Mucosa of stomach (tissue), 1 donor: ENCODE measurements around the gene MSLN.

Source experiments
- H3K27me3 ChIP-seq: one replicate; pipeline ENCODE4 v1.7.0; 2013; ENCODE audit warnings: mild to moderate bottlenecking, low read length; ENCODE audit not compliant: control insufficient read depth, insufficient read depth
- H3K36me3 ChIP-seq: one replicate; pipeline ENCODE4 v1.7.0; 2013; ENCODE audit warnings: low read length; ENCODE audit not compliant: control insufficient read depth, insufficient read depth
- H3K4me1 ChIP-seq: one replicate; pipeline ENCODE4 v1.7.0; 2013; ENCODE audit warnings: mild to moderate bottlenecking, low read length; ENCODE audit not compliant: control insufficient read depth, insufficient read depth
- H3K4me3 ChIP-seq: one replicate; pipeline ENCODE4 v1.7.0; 2013; ENCODE audit warnings: low read length
- H3K9ac ChIP-seq: one replicate; pipeline ENCODE4 v1.7.0; 2013; ENCODE audit warnings: mild to moderate bottlenecking, low read length, moderate library complexity
- H3K9me3 ChIP-seq: one replicate; pipeline ENCODE4 v1.7.0; 2013; ENCODE audit warnings: mild to moderate bottlenecking, low read length, moderate library complexity; ENCODE audit not compliant: control insufficient read depth
- donor health status: Pancreatic carcinoma.

Gene MSLN

GRCh38 chr16:759110-759910 is 1.2 kb upstream of the MSLN start:
- H3K4me1 ChIP-seq, result peaks cover 32% of the 10 kb centered on the region
- H3K27me3 ChIP-seq, result peaks cover 8% of the 10 kb centered on the region
- H3K9me3 ChIP-seq, result no peaks in the 10 kb centered on the region
- H3K36me3 ChIP-seq, result no peaks in the 10 kb centered on the region
- no peak overlapping the region for H3K4me3 ChIP-seq
- no peak overlapping the region for H3K9ac ChIP-seq

- Histone ChIP-seq H3K4me1 (peaks cover 32% of the 10 kb centered on the region), H3K9ac (no peak overlapping the region), H3K36me3 (no peaks in the 10 kb centered on the region), H3K27me3 (peaks cover 8% of the 10 kb centered on the region), H3K4me3 (no peak overlapping the region), H3K9me3 (no peaks in the 10 kb centered on the region)
These were observed 469 bp upstream of the MSLN start for GRCh38 chr16:760065-760464.

GRCh38 chr16:761625-762513 is 1.3 kb downstream of the MSLN start:
- Histone ChIP-seq H3K36me3 (no peaks in the 10 kb centered on the region), H3K9me3 (no peaks in the 10 kb centered on the region), H3K4me1 (peaks cover 32% of the 10 kb centered on the region), H3K4me3 (no peak overlapping the region), H3K9ac (no peak overlapping the region), H3K27me3 (peaks cover 8% of the 10 kb centered on the region)

- Histone ChIP-seq H3K4me1 (peaks cover 32% of the 10 kb centered on the region), H3K9ac (no peak overlapping the region), H3K9me3 (no peaks in the 10 kb centered on the region), H3K36me3 (no peaks in the 10 kb centered on the region), H3K4me3 (no peak overlapping the region), H3K27me3 (peaks cover 8% of the 10 kb centered on the region)
These were observed 2.2 kb downstream of the MSLN start for GRCh38 chr16:762595-763268.

- Histone ChIP-seq H3K36me3 (no peaks in the 10 kb centered on the region), H3K9me3 (no peaks in the 10 kb centered on the region), H3K27me3 (peaks cover 8% of the 10 kb centered on the region), H3K9ac (no peak overlapping the region), H3K4me1 (peaks cover 32% of the 10 kb centered on the region), H3K4me3 (no peak overlapping the region)
These were observed 3.0 kb downstream of the MSLN start for GRCh38 chr16:763369-764183.

GRCh38 chr16:764184-764750 is 3.7 kb downstream of the MSLN start:
- no peaks in the 10 kb centered on the region for H3K9me3 ChIP-seq
- no peak overlapping the region for H3K4me3 ChIP-seq
- H3K4me1 ChIP-seq, result peaks cover 29% of the 10 kb centered on the region
- no peak overlapping the region for H3K9ac ChIP-seq
- H3K36me3 ChIP-seq, result no peaks in the 10 kb centered on the region
- peaks cover 8% of the 10 kb centered on the region for H3K27me3 ChIP-seq

GRCh38 chr16:764848-765487 is 4.4 kb downstream of the MSLN start:
- H3K36me3 ChIP-seq, result no peaks in the 10 kb centered on the region
- H3K4me1 ChIP-seq, result peaks cover 22% of the 10 kb centered on the region
- no peaks in the 10 kb centered on the region for H3K9me3 ChIP-seq
- H3K9ac ChIP-seq, result no peak overlapping the region
- H3K27me3 ChIP-seq, result peaks cover 8% of the 10 kb centered on the region
- no peak overlapping the region for H3K4me3 ChIP-seq

- Histone ChIP-seq H3K9ac (no peak overlapping the region), H3K36me3 (no peaks in the 10 kb centered on the region), H3K27me3 (peaks cover 8% of the 10 kb centered on the region), H3K4me1 (peaks cover 17% of the 10 kb centered on the region), H3K9me3 (no peaks in the 10 kb centered on the region), H3K4me3 (no peak overlapping the region)
These were observed 4.9 kb downstream of the MSLN start for GRCh38 chr16:765488-765865.

- H3K27me3 ChIP-seq, result peaks cover 8% of the 10 kb centered on the region
- no peaks in the 10 kb centered on the region for H3K9me3 ChIP-seq
These were observed 5.7 kb downstream of the MSLN start for GRCh38 chr16:766008-766819.

GRCh38 chr16:766820-767640 is 6.5 kb downstream of the MSLN start:
- Histone ChIP-seq H3K9ac (no peak overlapping the region), H3K27me3 (peaks cover 3% of the 10 kb centered on the region), H3K9me3 (no peaks in the 10 kb centered on the region), H3K36me3 (no peaks in the 10 kb centered on the region), H3K4me1 (peaks cover 2% of the 10 kb centered on the region), H3K4me3 (no peak overlapping the region)

More at GRCh38 chr16:766008-766819, 5.7 kb downstream of the MSLN start:
- Histone ChIP-seq H3K4me1 (peaks cover 10% of the 10 kb centered on the region), H3K9ac (no peak overlapping the region), H3K36me3 (no peaks in the 10 kb centered on the region), H3K4me3 (no peak overlapping the region)
